ENCODE results near the gene PARD3B.

The PARD3B gene

GRCh38 chr2:205370726-205371125 is 825.5 kb downstream of the PARD3B start:
- in situ Hi-C loops (cut with HindIII; ENCODE audit: low pct_ligation_motif_present, low sequenced_read_pairs), result no loop called here
- DNase-seq, result no peak
- H3K27ac ChIP-seq, result no peak overlapping the region
- no peak overlapping the region for H3K4me3 ChIP-seq (ENCODE audit: low read depth, low read length)
- no peaks in the 10 kb centered on the region for H3K27me3 ChIP-seq (replicated peaks)
- no peak for TF ChIP-seq CTCF (IDR thresholded peaks at IDR 0.05; ENCODE audit: low read depth, low read length, missing control alignments)
- H3K36me3 ChIP-seq (replicated peaks), result no peaks in the 10 kb centered on the region

GRCh38 chr2:205372141-205372540 is 826.9 kb downstream of the PARD3B start:
- in situ Hi-C loops (cut with HindIII; ENCODE audit: low pct_ligation_motif_present, low sequenced_read_pairs), result no loop called here

GRCh38 chr2:205375461-205376448 is 830.5 kb downstream of the PARD3B start:
- no peak for TF ChIP-seq CTCF (IDR thresholded peaks at IDR 0.05; ENCODE audit: low read depth, low read length, missing control alignments)
- DNase-seq, result no peak
- in situ Hi-C loops (cut with HindIII; ENCODE audit: low pct_ligation_motif_present, low sequenced_read_pairs), result no loop called here
- Histone ChIP-seq H3K36me3 (replicated peaks) (no peaks in the 10 kb centered on the region), H3K27ac (no peak overlapping the region), H3K27me3 (replicated peaks) (no peaks in the 10 kb centered on the region), H3K4me3 (ENCODE audit: low read depth, low read length) (no peak overlapping the region)

More at GRCh38 chr2:205372141-205372540, 826.9 kb downstream of the PARD3B start:
- peak; percentile 45 for DNase-seq
- Histone ChIP-seq H3K27me3 (replicated peaks) (no peaks in the 10 kb centered on the region), H3K4me3 (ENCODE audit: low read depth, low read length) (no peak overlapping the region), H3K27ac (no peak overlapping the region), H3K36me3 (replicated peaks) (no peaks in the 10 kb centered on the region)
- TF ChIP-seq CTCF (IDR thresholded peaks at IDR 0.05; ENCODE audit: low read depth, low read length, missing control alignments), result peak; percentile 22

GRCh38 chr2:205377324-205377723 is 832.0 kb downstream of the PARD3B start:
- no peak for DNase-seq
- in situ Hi-C loops (cut with HindIII; ENCODE audit: low pct_ligation_motif_present, low sequenced_read_pairs), result no loop called here
- Histone ChIP-seq H3K4me3 (ENCODE audit: low read depth, low read length) (no peak overlapping the region), H3K27ac (no peak overlapping the region), H3K36me3 (replicated peaks) (no peaks in the 10 kb centered on the region), H3K27me3 (replicated peaks) (no peaks in the 10 kb centered on the region)
- no peak for TF ChIP-seq CTCF (IDR thresholded peaks at IDR 0.05; ENCODE audit: low read depth, low read length, missing control alignments)

- no peak for DNase-seq
- Histone ChIP-seq H3K27ac (no peak overlapping the region), H3K27me3 (replicated peaks) (no peaks in the 10 kb centered on the region), H3K36me3 (replicated peaks) (no peaks in the 10 kb centered on the region), H3K4me3 (ENCODE audit: low read depth, low read length) (no peak overlapping the region)
- no peak for TF ChIP-seq CTCF (IDR thresholded peaks at IDR 0.05; ENCODE audit: low read depth, low read length, missing control alignments)
- in situ Hi-C loops (cut with HindIII; ENCODE audit: low pct_ligation_motif_present, low sequenced_read_pairs), result no loop called here
Measured at GRCh38 chr2:205383601-205384000, 838.3 kb downstream of the PARD3B start.

Data from brain microvascular endothelial cell (primary cell).